ENCODE data around the gene SUPT20HL1.
"Not testable (repeated sequence)": the region's sequence is repeated elsewhere in the genome, so short reads cannot be mapped to it uniquely, and the experiment has no call there.

The SUPT20HL1 gene

GRCh38 chrX:24341795-24342194, 18.6 kb upstream of the SUPT20HL1 start:
- H3K27ac ChIP-seq, result no peak overlapping the region

GRCh38 chrX:24343719-24344118, 16.7 kb upstream of the SUPT20HL1 start:
- no peak for TF ChIP-seq ZFX (IDR thresholded peaks at IDR 0.05; ENCODE audit: borderline replicate concordance)
- TF ChIP-seq, protein P1, sequence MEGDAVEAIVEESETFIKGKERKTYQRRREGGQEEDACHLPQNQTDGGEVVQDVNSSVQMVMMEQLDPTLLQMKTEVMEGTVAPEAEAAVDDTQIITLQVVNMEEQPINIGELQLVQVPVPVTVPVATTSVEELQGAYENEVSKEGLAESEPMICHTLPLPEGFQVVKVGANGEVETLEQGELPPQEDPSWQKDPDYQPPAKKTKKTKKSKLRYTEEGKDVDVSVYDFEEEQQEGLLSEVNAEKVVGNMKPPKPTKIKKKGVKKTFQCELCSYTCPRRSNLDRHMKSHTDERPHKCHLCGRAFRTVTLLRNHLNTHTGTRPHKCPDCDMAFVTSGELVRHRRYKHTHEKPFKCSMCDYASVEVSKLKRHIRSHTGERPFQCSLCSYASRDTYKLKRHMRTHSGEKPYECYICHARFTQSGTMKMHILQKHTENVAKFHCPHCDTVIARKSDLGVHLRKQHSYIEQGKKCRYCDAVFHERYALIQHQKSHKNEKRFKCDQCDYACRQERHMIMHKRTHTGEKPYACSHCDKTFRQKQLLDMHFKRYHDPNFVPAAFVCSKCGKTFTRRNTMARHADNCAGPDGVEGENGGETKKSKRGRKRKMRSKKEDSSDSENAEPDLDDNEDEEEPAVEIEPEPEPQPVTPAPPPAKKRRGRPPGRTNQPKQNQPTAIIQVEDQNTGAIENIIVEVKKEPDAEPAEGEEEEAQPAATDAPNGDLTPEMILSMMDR (IDR thresholded peaks at IDR 0.05), result no peak
- H3K27ac ChIP-seq, result no peak overlapping the region

More at GRCh38 chrX:24341795-24342194, 18.6 kb upstream of the SUPT20HL1 start:
- TF ChIP-seq ZFX (IDR thresholded peaks at IDR 0.05; ENCODE audit: borderline replicate concordance), result no peak
- TF ChIP-seq, protein P1 (IDR thresholded peaks at IDR 0.05), result no peak

- no peak overlapping the region for H3K27ac ChIP-seq
- TF ChIP-seq, protein P1 (IDR thresholded peaks at IDR 0.05), result no peak
- TF ChIP-seq ZFX (IDR thresholded peaks at IDR 0.05; ENCODE audit: borderline replicate concordance), result no peak
Measured at GRCh38 chrX:24347881-24348280, 12.6 kb upstream of the SUPT20HL1 start.

- TF ChIP-seq, protein P1 (IDR thresholded peaks at IDR 0.05), result no peak
- TF ChIP-seq ZFX (IDR thresholded peaks at IDR 0.05; ENCODE audit: borderline replicate concordance), result no peak
Measured at GRCh38 chrX:24350217-24350616, 10.2 kb upstream of the SUPT20HL1 start.

GRCh38 chrX:24355095-24355494, 5.3 kb upstream of the SUPT20HL1 start:
- no peak overlapping the region for H3K27ac ChIP-seq
- no peak for TF ChIP-seq ZFX (IDR thresholded peaks at IDR 0.05; ENCODE audit: borderline replicate concordance)
- TF ChIP-seq, protein P1 (IDR thresholded peaks at IDR 0.05), result no peak

More at GRCh38 chrX:24350217-24350616, 10.2 kb upstream of the SUPT20HL1 start:
- no peak overlapping the region for H3K27ac ChIP-seq

DNA sequence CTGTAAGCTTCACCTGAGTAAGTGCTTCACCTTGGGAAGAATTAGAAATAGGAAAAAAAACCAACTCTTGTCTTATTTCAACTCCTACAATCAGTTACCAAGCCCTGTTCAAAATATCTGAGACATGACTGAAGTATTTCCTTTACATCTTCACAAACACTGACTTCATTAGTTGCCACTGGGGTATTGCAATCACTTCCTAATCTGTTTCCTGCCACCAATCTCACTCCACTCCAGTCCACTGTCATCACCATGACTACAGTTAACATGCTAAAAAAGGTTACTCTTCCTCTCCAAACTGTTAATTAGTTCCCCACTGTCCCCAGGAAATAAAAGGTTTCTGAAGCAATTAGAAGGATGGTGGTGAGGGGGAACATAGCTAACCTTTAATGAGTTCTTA, 3.3 kb upstream of the SUPT20HL1 start:
- TF ChIP-seq, protein P1 (IDR thresholded peaks at IDR 0.05), result no peak
- TF ChIP-seq ZFX (IDR thresholded peaks at IDR 0.05; ENCODE audit: borderline replicate concordance), result no peak
- H3K27ac ChIP-seq, result no peak overlapping the region

GRCh38 chrX:24362089-24362745, 1.8 kb downstream of the SUPT20HL1 start:
- H3K27ac ChIP-seq, result not testable (repeated sequence)

DNA sequence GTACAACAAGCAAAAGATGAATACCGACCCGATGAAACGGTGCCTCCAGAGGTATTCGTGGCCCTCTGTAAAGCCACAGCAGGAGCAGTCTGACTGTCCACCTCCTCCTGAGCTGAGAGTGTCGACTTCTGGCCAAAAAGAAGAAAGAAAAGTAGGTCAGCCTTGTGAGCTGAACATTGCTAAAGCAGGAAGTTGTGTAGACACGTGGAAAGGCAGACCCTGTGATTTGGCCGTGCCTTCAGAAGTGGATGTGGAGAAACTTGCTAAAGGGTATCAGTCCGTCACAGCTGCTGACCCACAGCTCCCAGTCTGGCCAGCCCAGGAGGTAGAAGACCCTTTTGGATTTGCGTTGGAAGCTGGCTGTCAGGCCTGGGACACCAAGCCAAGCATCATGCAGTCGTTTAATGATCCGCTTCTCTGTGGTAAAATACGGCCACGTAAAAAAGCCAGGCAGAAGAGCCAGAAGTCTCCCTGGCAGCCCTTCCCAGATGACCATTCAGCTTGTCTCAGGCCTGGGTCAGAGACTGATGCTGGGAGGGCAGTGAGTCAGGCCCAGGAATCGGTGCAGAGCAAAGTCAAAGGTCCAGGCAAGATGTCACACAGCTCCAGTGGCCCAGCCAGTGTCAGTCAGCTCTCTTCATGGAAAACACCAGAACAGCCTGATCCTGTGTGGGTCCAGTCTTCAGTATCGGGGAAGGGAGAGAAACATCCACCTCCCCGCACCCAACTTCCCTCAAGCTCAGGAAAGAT, 3.2 kb downstream of the SUPT20HL1 start:
- not testable (repeated sequence) for H3K27ac ChIP-seq

All from 22Rv1 (cell line).